A204.1 (cell line): Measurements from ENCODE around the gene PDE8A.

Experiments
- FAIRE-seq: peaks from 2 replicates; lab custom pipeline; 2012; peaks lifted over from hg19 to GRCh38; lab: Jason Lieb, UNC

Gene PDE8A

GRCh38 chr15:84981711-84982300 lies at the start of gene PDE8A:
PDE8A (plus strand) TSS chr15:84981856; CDS start chr15:84982163, 307 bp downstream.
- FAIRE-seq, result no peak

- FAIRE-seq, result no peak
These were observed 46.5 kb upstream of the PDE8A start for GRCh38 chr15:84934942-84935729.

- FAIRE-seq, result no peak
These were observed 44.5 kb upstream of the PDE8A start for GRCh38 chr15:84937144-84937543.

- no peak for FAIRE-seq
These were observed 42.9 kb upstream of the PDE8A start for GRCh38 chr15:84938726-84939125.

DNA sequence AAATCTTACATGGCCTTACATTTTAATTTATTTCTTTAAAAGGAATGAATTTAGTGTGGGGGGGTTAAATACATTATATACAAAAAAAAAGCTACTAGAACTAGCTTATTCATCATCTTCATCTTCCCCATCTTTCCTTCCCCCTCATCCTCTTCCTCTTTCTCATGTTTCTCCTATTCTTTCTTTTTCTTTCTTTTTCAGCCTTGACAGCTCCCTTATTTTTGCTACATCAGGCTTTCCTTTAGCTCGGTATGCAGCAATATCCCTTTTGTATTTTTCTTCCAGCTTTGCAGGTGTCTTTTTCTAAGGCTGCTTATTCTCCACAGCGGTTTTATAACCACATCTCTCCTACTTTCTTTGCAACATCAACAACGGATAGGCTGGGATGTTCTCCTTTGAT lies 41.3 kb upstream of the PDE8A start:
- no peak for FAIRE-seq

- no peak for FAIRE-seq
These were observed 39.2 kb upstream of the PDE8A start for GRCh38 chr15:84942456-84942855.

GRCh38 chr15:84944311-84944710 lies 37.3 kb upstream of the PDE8A start:
- no peak for FAIRE-seq

GRCh38 chr15:84944861-84945260 lies 36.8 kb upstream of the PDE8A start:
- no peak for FAIRE-seq

DNA sequence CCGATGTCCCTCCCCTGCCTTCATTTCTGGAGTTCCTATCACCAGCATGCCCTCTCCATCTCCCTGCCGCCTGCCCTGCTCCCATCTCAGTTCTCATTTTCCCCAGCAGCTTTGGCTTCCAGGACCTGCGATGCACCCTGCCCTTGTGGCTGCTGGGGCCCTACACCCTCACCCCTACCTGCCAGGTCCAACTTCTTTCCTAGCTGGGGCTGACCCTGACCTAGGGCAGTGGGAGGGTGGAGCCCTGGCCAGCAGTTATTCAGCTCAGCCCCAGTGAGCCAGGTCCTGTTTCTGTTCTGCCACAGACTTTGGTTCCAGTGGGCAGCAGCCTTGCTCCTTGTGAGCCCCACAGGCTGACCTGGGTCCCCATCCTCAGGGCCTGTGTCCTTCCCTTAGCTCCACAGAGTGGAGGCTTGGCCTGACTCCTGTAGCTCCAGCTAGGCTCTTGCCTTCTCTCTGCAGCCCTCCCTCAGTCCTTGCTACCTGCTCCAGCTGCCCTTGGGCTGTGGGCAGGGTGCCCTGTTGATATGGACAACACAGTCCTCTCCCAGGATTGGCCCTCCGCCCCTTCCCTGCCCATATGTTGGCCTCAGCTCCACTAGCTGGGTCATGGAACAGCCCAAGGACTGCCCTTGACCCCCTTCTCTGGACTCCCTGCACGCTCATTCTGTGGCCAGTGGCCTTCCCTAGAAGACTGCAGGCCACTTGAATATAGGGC lies 34.7 kb upstream of the PDE8A start:
- no peak for FAIRE-seq

DNA sequence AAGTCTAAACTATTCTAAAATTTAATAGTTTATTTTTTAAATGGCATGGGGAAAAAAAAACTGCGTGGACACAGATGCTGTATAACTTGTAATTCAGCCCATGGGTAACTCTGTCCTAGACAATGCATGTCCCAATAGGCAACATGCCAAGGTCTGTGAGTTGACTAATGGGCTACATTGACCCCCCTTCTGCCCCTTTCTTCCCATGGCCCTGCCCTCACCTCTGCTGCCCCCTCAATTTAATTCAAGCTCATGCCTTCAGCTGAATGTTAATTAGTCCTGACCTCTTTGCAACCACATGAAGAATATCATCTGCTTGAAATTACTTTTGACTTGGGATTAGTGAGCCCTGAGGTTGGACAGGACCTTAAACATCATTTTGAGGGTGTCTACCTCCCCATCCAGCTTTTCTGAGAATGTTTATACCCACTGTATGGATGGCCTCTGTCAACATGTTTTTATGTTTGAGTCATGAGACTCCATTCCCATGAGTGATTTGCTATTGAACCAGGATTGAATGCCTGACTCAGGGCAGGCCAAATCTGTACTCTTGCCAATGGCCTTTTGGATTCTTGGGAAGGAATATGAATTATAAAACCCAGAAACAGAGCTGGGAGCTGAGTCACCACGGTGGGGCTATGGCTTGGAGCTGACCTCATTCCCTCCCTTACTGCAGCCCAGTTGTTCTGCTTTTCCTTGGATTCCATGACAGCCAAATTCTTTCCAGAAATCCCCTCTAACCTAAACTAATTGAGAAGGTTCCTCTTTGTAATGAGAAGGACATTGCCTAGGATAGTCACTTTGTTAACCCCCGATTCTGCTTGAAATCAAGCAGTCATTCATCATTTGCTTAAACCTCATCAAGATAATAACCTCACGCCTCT lies 33.5 kb upstream of the PDE8A start:
- FAIRE-seq, result no peak

DNA sequence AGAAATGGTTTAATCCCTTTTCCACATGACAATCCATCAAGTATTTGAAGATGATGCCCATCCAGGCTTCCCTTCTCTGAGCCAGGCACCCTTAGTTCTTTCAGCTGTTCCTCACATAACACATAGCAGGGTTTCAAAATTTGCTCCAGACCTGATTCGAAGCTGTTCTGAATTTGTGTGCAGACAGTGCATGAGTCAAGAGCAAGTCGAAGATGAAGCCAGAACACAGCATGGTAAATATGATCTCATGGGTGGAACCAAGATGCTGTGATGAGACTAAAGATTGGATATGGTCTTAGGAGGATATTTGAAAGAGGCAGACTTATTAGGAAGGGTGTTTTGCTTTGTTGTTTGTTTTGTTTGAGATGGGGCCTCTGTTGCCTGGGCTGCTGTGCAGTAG lies 32.6 kb upstream of the PDE8A start:
- FAIRE-seq, result no peak

DNA sequence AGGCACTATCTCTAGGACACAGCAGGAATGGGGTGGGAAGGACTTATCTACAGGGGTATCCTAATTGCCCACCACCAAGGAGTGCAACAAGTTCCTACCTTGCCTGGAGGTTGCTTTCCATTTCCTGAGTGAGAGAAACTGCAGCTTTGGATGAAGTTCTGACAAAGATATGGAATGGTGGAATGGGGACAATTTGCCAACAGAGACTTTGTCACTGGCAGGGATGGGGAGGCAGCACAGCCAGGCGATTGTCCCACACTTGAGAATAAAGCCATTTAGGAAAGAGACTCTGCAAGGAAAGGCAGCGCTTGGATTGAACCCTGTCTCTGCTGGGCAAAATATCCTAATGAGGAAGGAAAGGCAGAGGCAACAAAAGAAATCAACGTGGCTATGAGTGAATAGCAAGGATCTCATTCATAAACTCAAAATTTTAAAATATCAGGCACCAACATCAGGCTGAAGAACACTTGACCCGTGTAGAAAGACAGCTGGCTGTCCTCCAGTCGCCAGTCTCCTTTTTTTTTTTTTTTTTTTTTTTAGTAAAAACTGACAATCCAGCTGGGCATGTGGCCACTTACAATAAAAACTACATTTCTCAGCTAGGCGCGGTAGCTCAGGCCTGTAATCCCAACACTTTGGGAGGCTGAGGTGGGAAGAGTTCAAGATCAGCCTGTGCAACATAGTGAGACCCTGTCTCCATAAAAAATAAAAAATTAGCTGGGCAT lies 31.6 kb upstream of the PDE8A start:
- FAIRE-seq, result no peak

- no peak for FAIRE-seq
These were observed 31.0 kb upstream of the PDE8A start for GRCh38 chr15:84950570-84951111.

DNA sequence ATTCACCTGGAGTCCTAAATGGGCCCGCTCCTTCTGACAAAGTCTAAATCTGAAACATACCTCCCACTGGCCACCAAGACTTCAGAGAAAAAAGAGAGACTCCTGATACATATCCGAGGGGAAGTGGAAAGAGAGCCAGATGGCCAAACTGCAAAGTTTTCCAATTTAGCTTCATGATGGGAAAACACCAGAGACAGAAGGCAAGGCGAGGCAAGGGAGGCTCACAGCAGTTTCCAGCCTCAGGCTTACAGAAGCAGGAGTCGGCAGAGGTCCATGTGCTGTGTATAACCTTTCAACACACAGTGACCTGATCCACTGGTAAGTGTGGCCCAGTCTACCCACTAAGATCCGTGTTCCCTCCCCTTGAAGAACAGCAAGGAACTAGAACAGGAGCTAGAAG lies 29.9 kb upstream of the PDE8A start:
- FAIRE-seq, result no peak

GRCh38 chr15:84953136-84953535 lies 28.5 kb upstream of the PDE8A start:
- FAIRE-seq, result no peak

DNA sequence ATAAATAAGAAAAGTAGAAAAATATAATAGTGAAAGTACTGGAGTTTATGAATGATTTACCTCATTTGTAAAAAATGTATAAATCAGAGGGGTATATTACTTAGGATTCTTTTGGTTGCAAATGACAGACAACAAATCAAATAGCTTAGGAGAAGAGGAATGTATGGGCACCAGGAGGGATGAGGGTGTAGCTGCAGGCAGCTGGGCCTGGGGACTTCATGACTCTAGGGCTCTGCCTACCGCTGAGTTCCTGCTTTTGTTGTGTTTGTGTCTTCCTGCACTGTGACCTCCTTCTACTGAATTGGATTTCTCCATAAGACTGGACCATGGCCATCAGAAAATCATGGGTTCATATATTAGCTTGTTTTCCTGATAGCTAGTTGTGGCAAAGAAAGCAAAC lies 27.9 kb upstream of the PDE8A start:
- no peak for FAIRE-seq

DNA sequence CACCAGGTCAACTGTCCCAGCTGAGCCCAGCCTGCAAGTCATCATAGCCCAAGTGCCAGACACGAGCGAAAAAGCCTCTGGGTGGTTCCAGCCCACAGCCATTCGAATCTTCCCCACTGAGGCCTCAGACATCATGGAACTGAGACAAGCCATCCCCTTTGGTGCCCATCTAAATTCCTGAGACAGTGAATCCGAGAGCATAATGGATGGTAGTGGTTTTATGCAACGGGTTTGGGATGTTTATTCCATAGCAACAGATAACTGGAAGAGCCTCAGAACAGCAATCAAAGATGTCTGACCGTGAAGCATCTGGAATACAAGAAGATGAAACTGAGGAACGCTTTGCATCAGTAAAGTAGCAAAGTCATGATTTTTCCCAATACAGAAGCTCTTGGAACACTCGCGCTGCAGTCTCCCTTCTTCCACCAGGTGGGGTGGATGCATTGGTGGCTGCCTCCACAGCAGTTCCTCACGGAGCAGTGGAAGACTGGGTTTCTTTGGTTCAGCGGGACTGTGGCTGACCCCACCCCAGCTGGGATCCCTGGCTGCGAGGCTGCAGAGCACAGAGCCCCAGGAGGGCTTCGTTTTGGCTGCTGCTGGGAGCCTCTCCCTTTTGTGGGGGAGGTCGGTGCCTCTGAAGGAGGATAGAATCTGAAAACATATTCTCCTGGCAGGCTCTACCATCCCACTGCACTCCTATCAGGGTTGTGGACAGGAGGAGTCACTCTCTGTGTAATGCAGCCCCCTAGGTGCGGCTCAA lies 26.4 kb upstream of the PDE8A start:
- no peak for FAIRE-seq

DNA sequence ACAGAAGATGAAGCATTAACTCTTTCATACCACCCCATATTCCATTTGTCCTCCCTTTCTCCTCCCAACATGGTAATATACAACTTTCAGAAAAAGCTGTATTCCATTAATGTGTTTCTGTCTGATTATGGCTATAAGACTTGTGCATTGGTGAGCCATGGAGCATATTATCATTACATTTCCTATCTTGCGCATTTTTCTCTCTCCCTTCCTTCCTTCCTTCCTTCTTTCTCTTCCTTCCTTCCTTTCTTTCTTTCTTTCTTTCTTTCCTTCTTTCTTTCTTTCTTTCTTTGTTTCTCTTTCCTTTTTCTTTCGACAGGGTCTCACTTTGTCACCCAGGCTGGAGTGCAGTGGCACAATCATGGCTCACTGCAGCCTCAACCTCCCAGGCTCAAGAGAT lies 25.5 kb upstream of the PDE8A start:
- FAIRE-seq, result no peak

GRCh38 chr15:84960391-84961113 lies 21.1 kb upstream of the PDE8A start:
- no peak for FAIRE-seq

DNA sequence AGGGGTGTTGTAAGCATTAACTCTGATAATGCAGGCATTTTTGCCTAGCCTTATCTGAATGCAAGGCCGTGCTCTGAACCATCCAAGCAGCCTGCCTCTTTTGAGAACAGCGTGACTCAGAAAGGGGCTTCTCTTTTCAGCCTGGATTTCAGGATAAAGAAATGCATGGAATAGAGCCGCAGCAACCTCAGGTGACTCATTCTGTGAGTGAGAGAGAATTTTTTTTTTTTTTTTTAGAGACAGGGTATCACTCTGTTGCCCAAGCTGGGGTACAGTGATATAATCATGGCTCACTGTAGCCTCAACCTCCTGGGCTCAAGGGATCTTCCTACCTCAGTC lies 20.6 kb upstream of the PDE8A start:
- no peak for FAIRE-seq
